Right lobe of liver (tissue), 6 donors: ENCODE measurements around the gene CASQ2. TPM values are rescaled to one million over a fixed set of nuclear protein-coding genes. Genes with fewer than 3 reads are reported as not detected.

Source experiments
- ATAC-seq, 4 donors: fragments of 200-7000 bp; cut with Tn5 transposase; one replicate each; pipeline ENCODE4 v1.9.1; 2020; ENCODE audit warnings: mild to moderate bottlenecking in 4 of 4, moderate library complexity in 4 of 4
- DNase-seq, 3 donors: peaks; one replicate each; pipeline ENCODE4 v3.0.0-alpha.2; 2020
- H3K27ac ChIP-seq, 3 donors: fragments of 200-600 bp; one replicate each; pipeline ENCODE4 v1.8.0; 2022
- H3K27me3 ChIP-seq, 2 donors: fragments of 200-600 bp; one replicate each; pipeline ENCODE4 v1.8.0; 2022
- H3K36me3 ChIP-seq, 4 donors: fragments of 200-600 bp; sonication (generic) in 1 of 4; one replicate each; pipeline versions ENCODE4 v1.5.1 to v1.8.0; 2017 to 2022; ENCODE audit warnings: control low read depth in 1 of 4
- H3K4me1 ChIP-seq, 4 donors: fragments of 200-600 bp; sonication (generic) in 1 of 4; one replicate each; pipeline versions ENCODE4 v1.5.1 to v1.8.0; 2017 to 2022; ENCODE audit warnings: control low read depth in 1 of 4
- H3K4me3 ChIP-seq, 3 donors: fragments of 200-600 bp; one replicate each; pipeline ENCODE4 v1.8.0; 2022
- H3K9me3 ChIP-seq, 4 donors: fragments of 200-600 bp; sonication (generic) in 1 of 4; one replicate each; pipeline versions ENCODE4 v1.5.1 to v1.8.0; 2017 to 2022; ENCODE audit warnings: control low read depth in 1 of 4
- POLR2A ChIP-seq: fragments of 450-650 bp; IDR thresholded peaks from one replicate; pipeline ENCODE4 v1.6.1; 2017; ENCODE audit warnings: antibody characterized with exemption, mild to moderate bottlenecking
- WGBS: methylation state at CpG from one replicate; pipeline ENCODE4 v1.1.6; 2018; ENCODE audit warnings: low coverage, low lambda C conversion rate; ENCODE audit not compliant: insufficient coverage; ENCODE audit errors: missing lambda C conversion rate; 5-methylcytosine and 5-hydroxymethylcytosine counted together
- intact Hi-C, 2 donors: fragments of 100-400 bp; cut with DNase I; formaldehyde crosslinking; loops; one replicate each; pipeline versions ENCODE4 v1.11.2 to v1.14.1; 2022
- total RNA-seq, 6 experiments: library from RNA; depleted of rRNA in 2 of 6; stranded (reverse); fragments of >200 nt in 2 of 6; fragmentation: NEBNext Ultra II Directional in 3 of 6; extraction: Animal tissue kit (Norgen Biotek cat#: 25700) in 3 of 6; gene quantifications; one replicate each; pipeline versions ENCODE4 v1.1.0 to v1.2.4, GENCODE V29; 2016 to 2023
- TF ChIP-seq, protein P1 (sequence below), 4 donors: fragments of 200-600 bp in 3 of 4; fragments of 450-650 bp in 1 of 4; IDR thresholded peaks; one replicate each; pipeline versions ENCODE4 v1.5.1 to v1.8.0; 2016 to 2022; ENCODE audit warnings: antibody characterized with exemption in 4 of 4, mild to moderate bottlenecking in 2 of 4
- donor health status: DM: no; HTN: yes; CAD: no.
- donor health status: DM: no; HTN: no; CAD: no.
- donor health status: DM: no; HTN: no; CAD: no.
- donor health status: DM: no; HTN: yes; CAD: no.
- donor health status: DM: no; HTN: yes; CAD: no.

Gene CASQ2
- total RNA-seq, 6 experiments from 2014 or later = 0.09 to 0.44 (median 0.21) TPM; not detected in 2

- 29% methylated on average over 4 of the region's 9 CpGs for WGBS
- no peaks in the 10 kb centered on the region for H3K27me3 ChIP-seq
- peak in 3 of 4 donors; percentile 11 to 71 (median 59) for ATAC-seq
Observed at GRCh38 chr1:115710859-115711624, 57.5 kb downstream of the CASQ2 start.

DNA sequence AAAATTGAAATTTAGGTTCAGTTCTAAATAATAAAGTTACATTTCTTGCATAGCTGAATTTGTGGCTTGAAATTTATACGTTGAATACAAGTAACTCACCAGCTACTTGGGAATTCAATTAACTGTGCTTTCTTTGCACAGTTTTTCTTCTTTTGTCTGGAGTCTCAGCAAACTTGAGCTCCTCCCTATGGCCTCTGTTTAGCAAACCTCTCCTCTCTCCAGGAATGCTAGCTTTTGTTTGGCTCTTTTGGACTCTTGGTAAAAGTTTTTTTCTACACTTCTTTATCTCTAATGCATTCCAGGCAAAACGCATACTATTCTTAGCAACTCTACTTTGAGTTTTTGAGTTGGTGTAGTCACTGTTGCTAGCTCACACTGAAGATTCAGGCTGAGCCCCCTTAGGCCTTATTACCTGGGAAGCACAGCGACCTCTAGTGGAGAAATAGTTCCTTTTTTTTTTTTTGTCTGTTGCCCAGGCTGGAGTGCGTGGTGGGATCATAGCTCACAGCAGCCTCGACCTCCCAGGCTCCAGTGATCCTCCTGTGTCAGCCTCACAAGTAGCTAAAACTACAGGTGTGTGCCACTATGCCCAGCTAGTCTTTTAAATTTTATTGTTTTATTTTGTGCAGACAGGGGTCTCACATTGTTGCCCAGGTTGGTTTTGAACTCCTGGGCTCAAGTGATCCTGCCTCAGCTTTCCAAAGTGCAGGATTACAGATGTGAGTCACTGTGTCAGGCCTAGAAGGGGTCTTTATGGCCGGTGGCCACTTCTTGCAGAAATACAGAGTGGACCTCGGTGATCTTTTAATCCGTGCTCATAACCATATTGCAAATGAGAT, 61.7 kb downstream of the CASQ2 start:
- Histone ChIP-seq H3K4me1 (no peaks in the 10 kb centered on the region), H3K4me3 (no peak overlapping the region), H3K27ac (no peak overlapping the region), H3K27me3 (no peaks in the 10 kb centered on the region), H3K9me3 (no peaks in the 10 kb centered on the region), H3K36me3 (no peaks in the 10 kb centered on the region)
- ATAC-seq (peak; percentile 45 to 62 (median 56)), DNase-seq (no peak)
- 44% methylated on average over 8 of the region's 8 CpGs for WGBS
- intact Hi-C loops = loop anchor here in 1 of 2 donors (10.0 kb wide), 1 partner anchor 92 kb away; no protein-coding TSS in a partner anchor
- TF ChIP-seq, protein P1, sequence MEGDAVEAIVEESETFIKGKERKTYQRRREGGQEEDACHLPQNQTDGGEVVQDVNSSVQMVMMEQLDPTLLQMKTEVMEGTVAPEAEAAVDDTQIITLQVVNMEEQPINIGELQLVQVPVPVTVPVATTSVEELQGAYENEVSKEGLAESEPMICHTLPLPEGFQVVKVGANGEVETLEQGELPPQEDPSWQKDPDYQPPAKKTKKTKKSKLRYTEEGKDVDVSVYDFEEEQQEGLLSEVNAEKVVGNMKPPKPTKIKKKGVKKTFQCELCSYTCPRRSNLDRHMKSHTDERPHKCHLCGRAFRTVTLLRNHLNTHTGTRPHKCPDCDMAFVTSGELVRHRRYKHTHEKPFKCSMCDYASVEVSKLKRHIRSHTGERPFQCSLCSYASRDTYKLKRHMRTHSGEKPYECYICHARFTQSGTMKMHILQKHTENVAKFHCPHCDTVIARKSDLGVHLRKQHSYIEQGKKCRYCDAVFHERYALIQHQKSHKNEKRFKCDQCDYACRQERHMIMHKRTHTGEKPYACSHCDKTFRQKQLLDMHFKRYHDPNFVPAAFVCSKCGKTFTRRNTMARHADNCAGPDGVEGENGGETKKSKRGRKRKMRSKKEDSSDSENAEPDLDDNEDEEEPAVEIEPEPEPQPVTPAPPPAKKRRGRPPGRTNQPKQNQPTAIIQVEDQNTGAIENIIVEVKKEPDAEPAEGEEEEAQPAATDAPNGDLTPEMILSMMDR (IDR thresholded peaks at IDR 0.05) = peak; percentile 35 to 75 (median 66)
- TF ChIP-seq POLR2A = no peak

More at GRCh38 chr1:115710859-115711624, 57.5 kb downstream of the CASQ2 start:
- no peaks in the 10 kb centered on the region for H3K36me3 ChIP-seq
- TF ChIP-seq POLR2A = no peak
- TF ChIP-seq, protein P1 (IDR thresholded peaks at IDR 0.05) = no peak
- no peaks in the 10 kb centered on the region for H3K4me1 ChIP-seq
- no peak overlapping the region for H3K4me3 ChIP-seq
- intact Hi-C loops = no loop called here
- peak in 1 of 3 donors; percentile 43 for DNase-seq
- H3K9me3 ChIP-seq = no peaks in the 10 kb centered on the region
- no peak overlapping the region for H3K27ac ChIP-seq

GRCh38 chr1:115705963-115706362, 62.6 kb downstream of the CASQ2 start:
- intact Hi-C loops = loop anchor here in 1 of 2 donors (10.0 kb wide), 1 partner anchor 91 kb away; no protein-coding TSS in a partner anchor
- no peak for DNase-seq
- Histone ChIP-seq H3K4me3 (no peak overlapping the region), H3K27ac (no peak overlapping the region), H3K4me1 (no peaks in the 10 kb centered on the region), H3K27me3 (no peaks in the 10 kb centered on the region), H3K36me3 (no peaks in the 10 kb centered on the region), H3K9me3 (no peaks in the 10 kb centered on the region)
- no peak for ATAC-seq
- 91% methylated on average over 9 of the region's 9 CpGs for whole genome bisulfite sequencing
- TF ChIP-seq, protein P1 (IDR thresholded peaks at IDR 0.05) = no peak
- TF ChIP-seq POLR2A = no peak

DNA sequence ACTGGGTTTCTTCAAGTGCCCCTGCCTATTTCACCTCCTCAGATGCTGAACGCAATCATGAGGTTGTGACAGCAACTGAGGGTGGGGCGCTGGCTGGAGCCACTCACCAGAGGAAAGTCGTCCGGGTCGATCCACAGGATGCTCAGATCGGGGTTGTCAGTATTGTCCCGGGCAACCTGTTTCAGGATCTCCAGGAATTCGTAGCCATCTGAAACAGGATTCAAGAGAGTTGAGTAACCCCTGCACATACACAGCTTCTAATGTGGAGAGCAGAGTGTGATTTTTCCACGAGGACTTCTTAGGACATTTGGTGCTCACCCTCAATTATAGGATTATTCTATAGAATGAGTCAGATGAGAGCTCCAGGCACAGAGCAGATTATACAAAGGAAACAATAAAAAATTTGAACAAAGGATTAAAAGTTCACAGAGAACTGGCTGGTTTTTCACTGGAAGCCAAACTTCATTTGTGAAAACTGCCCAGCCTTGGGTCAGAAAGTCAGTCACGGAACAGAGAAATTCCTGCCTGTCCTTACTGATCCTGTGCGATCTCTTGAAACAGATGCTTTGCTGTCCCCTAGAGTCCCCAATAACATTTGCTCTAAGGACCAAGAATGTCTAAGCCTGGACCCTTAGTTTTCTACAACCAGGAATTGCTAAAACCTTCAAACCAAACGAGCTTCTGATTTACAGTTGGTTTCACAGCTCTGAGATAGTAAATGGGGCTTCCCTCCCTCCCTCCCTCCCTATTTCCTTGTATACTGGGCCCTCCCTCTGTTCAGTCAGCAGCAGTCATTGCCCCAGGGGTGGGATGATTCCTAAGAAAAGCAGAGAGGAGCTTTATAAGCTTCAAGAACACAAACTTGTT, 63.2 kb downstream of the CASQ2 start:
- Histone ChIP-seq H3K4me3 (no peak overlapping the region), H3K4me1 (no peaks in the 10 kb centered on the region), H3K9me3 (no peaks in the 10 kb centered on the region), H3K27ac (no peak overlapping the region), H3K36me3 (no peaks in the 10 kb centered on the region), H3K27me3 (no peaks in the 10 kb centered on the region)
- DNase-seq (no peak), ATAC-seq (no peak)
- TF ChIP-seq, protein P1 (IDR thresholded peaks at IDR 0.05) = no peak
- no peak for TF ChIP-seq POLR2A
- 71% methylated on average over 10 of the region's 12 CpGs for WGBS
- intact Hi-C loops = loop anchor here in 1 of 2 donors (10.0 kb wide), 1 partner anchor 91 kb away; no protein-coding TSS in a partner anchor
